GM12878 (cell line): ENCODE results near the gene RND2. TPM values are rescaled to one million over a fixed set of nuclear protein-coding genes. Genes with fewer than 3 reads are reported as not detected.

Experiments used
- ATAC-seq: fragments of 200-7000 bp; cut with Tn5 transposase; 3 replicates; pipeline ENCODE4 v1.9.1; 2020; ENCODE audit warnings: mild to moderate bottlenecking, moderate library complexity
- BruUV-seq: library from RNA; stranded (reverse); fragments of 400-500 nt; replicated peaks from 2 replicates; lab custom pipeline; 2021; lab: Mats Ljungman, UMichigan
- CTCF ChIA-PET: fragments of 300-600 bp; sonication (Branson Sonifier 250); formaldehyde crosslinking; extraction: SDS; loops from one replicate; lab custom pipeline; 2021; ENCODE audit warnings: inconsistent platforms; lab: Yijun Ruan, JAX
- POLR2A ChIA-PET: fragments of 350-600 bp; formaldehyde crosslinking; extraction: SDS; loops from one replicate; lab custom pipeline; 2021; ENCODE audit warnings: inconsistent platforms; lab: Charles Lee
- RAD21 ChIA-PET: fragments of 300-600 bp; sonication (Branson Sonifier 250); formaldehyde crosslinking; loops from one replicate; lab custom pipeline; 2023; ENCODE audit warnings: antibody characterized with exemption; ENCODE audit not compliant: unreplicated experiment; lab: Charles Lee
- SMC1A ChIA-PET: fragments of 300-600 bp; sonication (Branson Sonifier 250); formaldehyde crosslinking; loops from one replicate; lab custom pipeline; 2023; ENCODE audit not compliant: unreplicated experiment, uncharacterized antibody; lab: Charles Lee
- DNase-seq: peaks from one replicate; pipeline ENCODE4 v3.0.0-alpha.2; 2011; ENCODE audit warnings: low read depth, low spot score
- FAIRE-seq: peaks from 3 replicates; lab custom pipeline; 2011; peaks lifted over from hg19 to GRCh38; lab: Jason Lieb, UNC
- H2AFZ ChIP-seq: 2 replicates; pipeline ENCODE4 v1.6.0; 2011; ENCODE audit warnings: low read depth, low read length, control low read depth; ENCODE audit not compliant: control insufficient read depth
- H3K27ac ChIP-seq: 2 replicates; pipeline ENCODE4 v1.5.1; 2011; ENCODE audit warnings: control low read depth; ENCODE audit not compliant: control insufficient read depth, insufficient read depth
- H3K27me3 ChIP-seq, 2 experiments: replicated peaks in 1 of 2; 2 replicates each; pipeline versions ENCODE4 v1.6.0 to v1.6.1; 2011; ENCODE audit warnings: low read length in 1 of 2; ENCODE audit not compliant: control insufficient read depth in 2 of 2, insufficient read depth in 2 of 2
- H3K36me3 ChIP-seq, 2 experiments: 2 replicates each; pipeline ENCODE4 v1.5.1; 2011; ENCODE audit warnings: low read length in 1 of 2; ENCODE audit not compliant: control insufficient read depth in 2 of 2, insufficient read depth in 2 of 2
- H3K4me1 ChIP-seq: 2 replicates; pipeline ENCODE4 v1.6.1; 2011; ENCODE audit warnings: mild to moderate bottlenecking, low read length, moderate library complexity, mixed read lengths; ENCODE audit not compliant: control insufficient read depth, insufficient read depth
- H3K4me2 ChIP-seq: 2 replicates; pipeline ENCODE4 v1.6.0; 2011; ENCODE audit warnings: control low read depth; ENCODE audit not compliant: control insufficient read depth, insufficient read depth
- H3K4me3 ChIP-seq: fragments of 200-600 bp; sonication (generic); 2 replicates; pipeline ENCODE4 v1.5.1; 2016
- H3K79me2 ChIP-seq: 2 replicates; pipeline ENCODE4 v1.6.0; 2011; ENCODE audit warnings: low read length; ENCODE audit not compliant: control insufficient read depth, insufficient read depth
- H3K9ac ChIP-seq: 2 replicates; pipeline ENCODE4 v1.8.0; 2011; ENCODE audit warnings: low read length, control low read depth, mixed read lengths; ENCODE audit not compliant: control insufficient read depth, insufficient read depth
- H3K9me3 ChIP-seq: replicated peaks from 3 replicates; pipeline ENCODE4 v1.5.1; 2011; ENCODE audit warnings: mild to moderate bottlenecking, low read length; ENCODE audit not compliant: control insufficient read depth, insufficient read depth
- H4K20me1 ChIP-seq: 2 replicates; pipeline ENCODE4 v1.6.0; 2011; ENCODE audit not compliant: control insufficient read depth, insufficient read depth
- BRCA1 ChIP-seq: IDR thresholded peaks from 2 replicates; pipeline ENCODE4 v1.6.1; 2011; ENCODE audit warnings: low read depth, low read length, improper control_type of control experiment
- CBFB ChIP-seq: IDR thresholded peaks from 2 replicates; pipeline ENCODE4 v1.6.1; 2016; ENCODE audit warnings: antibody characterized with exemption, low read depth
- EZH2 ChIP-seq: IDR thresholded peaks from 2 replicates; pipeline ENCODE4 v1.6.1; 2012; ENCODE audit warnings: low read depth, mild to moderate bottlenecking, control low read depth, inconsistent platforms, low read length, borderline replicate concordance; ENCODE audit not compliant: control insufficient read depth
- MEF2A ChIP-seq: IDR thresholded peaks from 2 replicates; pipeline ENCODE4 v1.6.1; 2011; ENCODE audit warnings: low read depth, mild to moderate bottlenecking, low read length, moderate library complexity; ENCODE audit not compliant: insufficient read depth
- NFXL1 ChIP-seq: fragments of 450-650 bp; IDR thresholded peaks from 2 replicates; pipeline ENCODE4 v1.6.1; 2017; ENCODE audit warnings: antibody characterized with exemption, mild to moderate bottlenecking, borderline replicate concordance
- NR2C2 ChIP-seq: IDR thresholded peaks from 2 replicates; pipeline ENCODE4 v1.6.1; 2011; ENCODE audit warnings: borderline replicate concordance, low read depth; ENCODE audit not compliant: control insufficient read depth, insufficient read length
- NR2F1 ChIP-seq: fragments of 450-650 bp; conservative IDR thresholded peaks from 2 replicates; pipeline ENCODE4 v1.6.1; 2017; ENCODE audit warnings: mild to moderate bottlenecking
- POU2F2 ChIP-seq: IDR thresholded peaks from 3 replicates; pipeline ENCODE4 v1.6.1; 2011; ENCODE audit warnings: low read depth, mild to moderate bottlenecking, low read length, borderline replicate concordance
- RB1 ChIP-seq: fragments of 450-650 bp; formaldehyde crosslinking; IDR thresholded peaks from 2 replicates; pipeline ENCODE4 v1.6.1; 2017; ENCODE audit warnings: mild to moderate bottlenecking, borderline replicate concordance
- STAT1 ChIP-seq: fragments of 450-650 bp; conservative IDR thresholded peaks from 2 replicates; pipeline ENCODE4 v1.6.1; 2014; ENCODE audit warnings: antibody characterized with exemption, mild to moderate bottlenecking
- TARDBP ChIP-seq: IDR thresholded peaks from 2 replicates; pipeline ENCODE4 v1.6.1; 2016; ENCODE audit warnings: borderline replicate concordance
- TBL1XR1 ChIP-seq: IDR thresholded peaks from 2 replicates; pipeline ENCODE4 v1.6.1; 2012; ENCODE audit warnings: low read depth, low read length, improper control_type of control experiment
- TCF3 ChIP-seq: IDR thresholded peaks from 2 replicates; pipeline ENCODE4 v1.6.1; 2012; ENCODE audit warnings: low read depth, mild to moderate bottlenecking, low read length, borderline replicate concordance; ENCODE audit not compliant: insufficient read depth
- WRNIP1 ChIP-seq: IDR thresholded peaks from 2 replicates; pipeline ENCODE4 v1.6.1; 2011; ENCODE audit warnings: low read depth, low read length, improper control_type of control experiment, borderline replicate concordance
- YY1 ChIP-seq: IDR thresholded peaks from 2 replicates; pipeline ENCODE4 v1.6.1; 2011; ENCODE audit warnings: low read depth, mild to moderate bottlenecking, low read length
- WGBS: methylation state at CpG from one replicate; pipeline ENCODE4 v1.1.6; 2016; ENCODE audit warnings: low lambda C conversion rate; ENCODE audit not compliant: insufficient replicate concordance, insufficient coverage; ENCODE audit errors: missing lambda C conversion rate; 5-methylcytosine and 5-hydroxymethylcytosine counted together
- in situ Hi-C: fragments of 300-500 bp; cut with MboI; formaldehyde crosslinking; loops from 9 replicates; pipeline ENCODE4 v1.14.3; 2018; ENCODE audit warnings: mixed read lengths
- intact Hi-C: fragments of 100-400 bp; cut with micrococcal nuclease; formaldehyde crosslinking; loops from one replicate; pipeline ENCODE4 v1.14.2; 2022; ENCODE audit not compliant: unreplicated experiment
- polyA plus RNA-seq, 11 experiments: library from polyadenylated mRNA; depleted of rRNA in 4 of 11; unstranded in 6 of 11; stranded (reverse) in 5 of 11; fragments of >200 nt; fragmentation: Nextera tagmentation in 4 of 11; fragmentation: Illumina TruSeq in 1 of 11; extraction: Ambion mirVana in 4 of 11; extraction: Trizol in 1 of 11; gene quantifications; 1 replicate in 1 of 11; 2 replicates in 10 of 11; pipeline versions ENCODE4 v1.2.1 to v1.2.3, GENCODE V29; 2011 to 2016; ENCODE audit warnings: inconsistent platforms in 2 of 11, missing spikeins in 2 of 11, low read depth in 1 of 11
- total RNA-seq, 4 experiments: library from RNA; depleted of rRNA in 3 of 4; stranded (reverse); fragments of >200 nt in 3 of 4; fragmentation: Illumina TruSeq in 1 of 4; extraction: Trizol in 1 of 4; gene quantifications; 2 replicates each; pipeline versions ENCODE4 v1.2.1 to v1.2.3, GENCODE V29; 2013 to 2021
- TF ChIP-seq, protein P1 (sequence below): IDR thresholded peaks from 2 replicates; pipeline ENCODE4 v1.6.1; 2012; ENCODE audit warnings: low read length, inconsistent platforms
- TF ChIP-seq, protein P2 (sequence below): IDR thresholded peaks from 2 replicates; pipeline ENCODE4 v1.6.1; 2011; ENCODE audit warnings: low read depth, low read length, improper control_type of control experiment, borderline replicate concordance
- TF ChIP-seq, protein P3 (sequence below): IDR thresholded peaks from 2 replicates; pipeline ENCODE4 v1.6.1; 2012; ENCODE audit warnings: low read depth, low read length, improper control_type of control experiment

Gene RND2
- total and polyA plus RNA-seq, 10 of the 15 experiments (the other 5 are each of a cell fraction or from before 2014, with no cell fraction given): 0.01 to 0.05 (median 0.03) TPM; not detected in 6

DNA sequence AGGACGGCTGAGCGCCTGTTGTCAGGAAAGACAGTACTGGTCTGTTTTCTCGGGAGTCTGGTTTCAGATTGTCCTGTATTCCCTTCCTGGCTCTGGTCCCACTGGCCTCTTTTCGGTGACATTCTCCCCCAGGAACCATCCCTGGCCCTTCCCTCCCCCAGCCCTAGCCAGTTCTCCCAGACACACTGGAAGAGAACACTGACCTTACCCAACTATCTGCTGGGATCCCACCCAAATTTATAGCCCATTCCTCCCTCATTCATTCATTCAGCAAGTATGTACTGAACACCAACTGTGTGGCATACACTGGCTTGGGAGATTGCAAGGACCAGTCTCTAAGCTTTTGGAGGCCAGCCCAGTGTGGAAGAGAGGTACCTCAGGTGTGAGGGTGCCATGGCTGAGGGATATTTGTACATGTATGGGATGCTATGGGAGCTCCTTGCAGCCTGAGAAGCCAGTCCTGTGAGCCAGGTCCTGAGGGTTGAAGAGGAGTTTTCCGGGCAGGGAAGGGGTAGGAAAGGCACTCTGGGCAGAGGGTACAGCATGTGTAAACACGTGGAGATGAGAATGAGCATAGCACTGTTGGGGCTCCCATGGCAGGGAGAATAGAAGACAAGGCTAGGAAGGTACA, 5.2 kb downstream of the RND2 start:
- CTCF ChIA-PET: no interaction called here
- no TSS peak for BruUV-seq
- no peak overlapping the region for H3K4me2 ChIP-seq
- POLR2A ChIA-PET: no interaction called here
- no peaks in the 10 kb centered on the region for H4K20me1 ChIP-seq
- in situ Hi-C loops (no loop called here), intact Hi-C loops (no loop called here)
- no peaks in the 10 kb centered on the region for H3K36me3 ChIP-seq
- no peak overlapping the region for H3K27ac ChIP-seq
- H3K4me3 ChIP-seq: no peak overlapping the region
- SMC1A ChIA-PET: no interaction called here
- FAIRE-seq (no peak), ATAC-seq (no peak), DNase-seq (no peak)
- WGBS: 62% methylated on average over 6 of the region's 6 CpGs
- H3K27me3 ChIP-seq: no peaks in the 10 kb centered on the region
- H3K79me2 ChIP-seq: no peaks in the 10 kb centered on the region
- no peak for TF ChIP-seq MEF2A
- no peak for TF ChIP-seq STAT1
- no peak for TF ChIP-seq TARDBP
- no peak for TF ChIP-seq EZH2
- TF ChIP-seq CBFB: no peak
- TF ChIP-seq, protein P1, sequence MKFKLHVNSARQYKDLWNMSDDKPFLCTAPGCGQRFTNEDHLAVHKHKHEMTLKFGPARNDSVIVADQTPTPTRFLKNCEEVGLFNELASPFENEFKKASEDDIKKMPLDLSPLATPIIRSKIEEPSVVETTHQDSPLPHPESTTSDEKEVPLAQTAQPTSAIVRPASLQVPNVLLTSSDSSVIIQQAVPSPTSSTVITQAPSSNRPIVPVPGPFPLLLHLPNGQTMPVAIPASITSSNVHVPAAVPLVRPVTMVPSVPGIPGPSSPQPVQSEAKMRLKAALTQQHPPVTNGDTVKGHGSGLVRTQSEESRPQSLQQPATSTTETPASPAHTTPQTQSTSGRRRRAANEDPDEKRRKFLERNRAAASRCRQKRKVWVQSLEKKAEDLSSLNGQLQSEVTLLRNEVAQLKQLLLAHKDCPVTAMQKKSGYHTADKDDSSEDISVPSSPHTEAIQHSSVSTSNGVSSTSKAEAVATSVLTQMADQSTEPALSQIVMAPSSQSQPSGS: no peak
- TF ChIP-seq NR2C2: no peak
- TF ChIP-seq NR2F1: no peak
- TF ChIP-seq NFXL1: no peak
- no peak for TF ChIP-seq TCF3
- TF ChIP-seq, protein P2, sequence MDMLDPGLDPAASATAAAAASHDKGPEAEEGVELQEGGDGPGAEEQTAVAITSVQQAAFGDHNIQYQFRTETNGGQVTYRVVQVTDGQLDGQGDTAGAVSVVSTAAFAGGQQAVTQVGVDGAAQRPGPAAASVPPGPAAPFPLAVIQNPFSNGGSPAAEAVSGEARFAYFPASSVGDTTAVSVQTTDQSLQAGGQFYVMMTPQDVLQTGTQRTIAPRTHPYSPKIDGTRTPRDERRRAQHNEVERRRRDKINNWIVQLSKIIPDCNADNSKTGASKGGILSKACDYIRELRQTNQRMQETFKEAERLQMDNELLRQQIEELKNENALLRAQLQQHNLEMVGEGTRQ: no peak
- TF ChIP-seq RB1: no peak
- no peak for TF ChIP-seq YY1
- no peak for TF ChIP-seq WRNIP1
- no peak for TF ChIP-seq BRCA1
- TF ChIP-seq TBL1XR1: no peak
- TF ChIP-seq POU2F2: no peak
- TF ChIP-seq, protein P3, sequence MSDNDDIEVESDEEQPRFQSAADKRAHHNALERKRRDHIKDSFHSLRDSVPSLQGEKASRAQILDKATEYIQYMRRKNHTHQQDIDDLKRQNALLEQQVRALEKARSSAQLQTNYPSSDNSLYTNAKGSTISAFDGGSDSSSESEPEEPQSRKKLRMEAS: no peak
- H2AFZ ChIP-seq: no peak overlapping the region
- RAD21 ChIA-PET: no interaction called here
- no peak overlapping the region for H3K9ac ChIP-seq
- H3K4me1 ChIP-seq: no peaks in the 10 kb centered on the region
- H3K9me3 ChIP-seq: no peaks in the 10 kb centered on the region
